PC-3 (cell line): ENCODE measurements around the gene NALCN. TPM values are rescaled to one million over a fixed set of nuclear protein-coding genes. Genes with fewer than 3 reads are reported as not detected.

Experiments used
- ATAC-seq: fragments of 200-7000 bp; cut with Tn5 transposase; 2 replicates; pipeline ENCODE4 v1.9.1; 2020; ENCODE audit warnings: mild to moderate bottlenecking, moderate library complexity
- BruUV-seq: library from RNA; stranded (reverse); fragments of 400-500 nt; replicated peaks from 2 replicates; lab custom pipeline; 2021; lab: Mats Ljungman, UMichigan
- CTCF ChIA-PET: fragments of 300-600 bp; sonication (Branson Sonifier 250); formaldehyde crosslinking; loops from one replicate; lab custom pipeline; 2022; ENCODE audit warnings: antibody characterized with exemption; lab: Charles Lee
- POLR2A ChIA-PET: fragments of 300-600 bp; sonication (Branson Sonifier 250); formaldehyde crosslinking; loops from one replicate; lab custom pipeline; 2022; ENCODE audit warnings: antibody characterized with exemption; ENCODE audit not compliant: unreplicated experiment; lab: Charles Lee
- DNase-seq: peaks from one replicate; pipeline ENCODE4 v3.0.0-alpha.2; 2015
- H2AFZ ChIP-seq: fragments of 300-600 bp; sonication (generic); 2 replicates; pipeline ENCODE4 v1.6.0; 2016; ENCODE audit warnings: antibody characterized with exemption, low read length
- H3F3A ChIP-seq: fragments of 300-600 bp; sonication (generic); one replicate; pipeline ENCODE4 v1.6.0; 2017; ENCODE audit warnings: antibody characterized with exemption, low read length, control low read depth, mild to moderate bottlenecking; ENCODE audit not compliant: unreplicated experiment
- H3K27ac ChIP-seq: fragments of 300-600 bp; sonication (generic); 2 replicates; pipeline ENCODE4 v1.5.1; 2016; ENCODE audit warnings: mild to moderate bottlenecking, low read length
- H3K27me3 ChIP-seq: fragments of 300-600 bp; sonication (generic); 2 replicates; pipeline ENCODE4 v1.6.1; 2016; ENCODE audit warnings: low read length, mixed read lengths
- H3K36me3 ChIP-seq: fragments of 300-600 bp; sonication (generic); 2 replicates; pipeline ENCODE4 v1.6.1; 2016; ENCODE audit warnings: low read depth, mixed run types, low read length, mixed read lengths
- H3K4me1 ChIP-seq: fragments of 300-600 bp; sonication (generic); 2 replicates; pipeline ENCODE4 v1.5.1; 2016; ENCODE audit warnings: low read length; ENCODE audit not compliant: insufficient read depth
- H3K4me2 ChIP-seq: fragments of 300-600 bp; sonication (generic); 2 replicates; pipeline ENCODE4 v1.6.0; 2016; ENCODE audit warnings: low read length
- H3K4me3 ChIP-seq: fragments of 300-600 bp; sonication (generic); 2 replicates; pipeline ENCODE4 v1.5.1; 2016; ENCODE audit warnings: mild to moderate bottlenecking, low read length, mixed read lengths
- H3K79me2 ChIP-seq: fragments of 300-600 bp; sonication (generic); 2 replicates; pipeline ENCODE4 v1.6.1; 2017; ENCODE audit warnings: low read length, mixed read lengths
- H3K9ac ChIP-seq: fragments of 300-600 bp; sonication (generic); 2 replicates; pipeline ENCODE4 v1.6.0; 2016; ENCODE audit warnings: mild to moderate bottlenecking, low read length
- H3K9me2 ChIP-seq: fragments of 300-600 bp; sonication (generic); replicated peaks from 2 replicates; pipeline ENCODE4 v1.6.1; 2016; ENCODE audit warnings: mixed run types, low read length, mixed read lengths
- H3K9me3 ChIP-seq: fragments of 300-600 bp; sonication (generic); 2 replicates; pipeline ENCODE4 v1.6.1; 2016; ENCODE audit warnings: low read length, mixed read lengths
- H4K20me1 ChIP-seq: fragments of 300-600 bp; sonication (generic); 2 replicates; pipeline ENCODE4 v1.6.1; 2016; ENCODE audit warnings: low read length, mixed read lengths
- EZH2 ChIP-seq: fragments of 300-600 bp; sonication (generic); IDR thresholded peaks from one replicate; pipeline ENCODE4 v1.6.1; 2017; ENCODE audit warnings: antibody characterized with exemption, mild to moderate bottlenecking, low read length; ENCODE audit not compliant: unreplicated experiment
- EZH2phosphoT487 ChIP-seq: fragments of 300-600 bp; sonication (generic); IDR thresholded peaks from 2 replicates; pipeline ENCODE4 v1.6.1; 2018; ENCODE audit warnings: mild to moderate bottlenecking, antibody characterized with exemption, low read length, borderline replicate concordance
- intact Hi-C: fragments of 100-400 bp; cut with micrococcal nuclease; formaldehyde crosslinking; loops from 2 replicates; pipeline ENCODE4 v1.9.0; 2023
- total RNA-seq: library from RNA; depleted of rRNA; stranded (reverse); fragments of >200 nt; gene quantifications from 2 replicates; pipeline ENCODE4 v1.2.3, GENCODE V29; 2014
- TF ChIP-seq, protein P1 (sequence below): fragments of 300-600 bp; sonication (generic); conservative IDR thresholded peaks from 2 replicates; pipeline ENCODE4 v1.5.1; 2017; ENCODE audit warnings: antibody characterized with exemption, low read depth, mild to moderate bottlenecking, low read length

Gene NALCN
- total RNA-seq, 1 experiment from 2014 or later = 11.8 TPM

DNA sequence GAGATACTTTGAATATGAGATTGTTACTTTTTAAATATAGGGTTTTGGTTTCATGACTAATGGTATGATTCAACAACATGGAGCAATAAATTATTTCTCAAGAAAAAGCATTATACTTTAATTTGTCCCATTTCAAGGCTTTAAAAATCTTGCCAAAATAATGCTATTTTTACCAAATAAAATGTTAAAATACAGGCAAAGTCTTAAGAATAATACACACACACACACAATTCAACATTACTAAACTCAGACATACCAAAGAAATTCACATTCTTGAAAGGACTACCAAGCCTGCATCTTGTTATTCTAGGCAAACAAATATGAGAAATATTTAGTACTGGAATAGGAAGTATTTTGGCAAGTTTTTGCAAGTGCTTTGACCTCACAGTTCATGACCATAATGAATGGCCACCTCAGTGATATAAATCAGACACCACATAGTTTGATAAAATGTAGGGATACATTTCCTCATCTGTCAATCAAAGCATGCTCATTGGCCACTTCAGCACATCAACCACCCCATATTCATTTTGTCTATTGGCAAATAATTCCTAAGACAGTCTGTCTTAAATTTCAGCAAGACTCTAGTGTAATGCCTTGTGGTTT is 107.2 kb downstream of the NALCN start:
- POLR2A ChIA-PET = no interaction called here
- no peak overlapping the region for H3K4me3 ChIP-seq
- H3K9me2 ChIP-seq = 0 out of 2 replicates have a peak, but pooled peaks cover 5% of the 10 kb centered on the region
- H3K27me3 ChIP-seq = no peaks in the 10 kb centered on the region
- H3K27ac ChIP-seq = peak overlapping the region; percentile 52
- peak; percentile 33 for DNase-seq
- no peak overlapping the region for H3K9ac ChIP-seq
- TF ChIP-seq EZH2phosphoT487 = no peak
- TF ChIP-seq EZH2 = no peak
- peaks cover 21% of the 10 kb centered on the region for H3K4me1 ChIP-seq
- intact Hi-C loops = no loop called here
- no TSS peak for BruUV-seq
- CTCF ChIA-PET = no interaction called here
- H3K9me3 ChIP-seq = no peaks in the 10 kb centered on the region
- peaks cover 4% of the 10 kb centered on the region for H3F3A ChIP-seq
- peak; percentile 70 for ATAC-seq
- H3K4me2 ChIP-seq = peak overlapping the region; percentile 39
- no peaks in the 10 kb centered on the region for H3K79me2 ChIP-seq
- no peak overlapping the region for H2AFZ ChIP-seq
- H3K36me3 ChIP-seq = no peaks in the 10 kb centered on the region
- no peaks in the 10 kb centered on the region for H4K20me1 ChIP-seq

DNA sequence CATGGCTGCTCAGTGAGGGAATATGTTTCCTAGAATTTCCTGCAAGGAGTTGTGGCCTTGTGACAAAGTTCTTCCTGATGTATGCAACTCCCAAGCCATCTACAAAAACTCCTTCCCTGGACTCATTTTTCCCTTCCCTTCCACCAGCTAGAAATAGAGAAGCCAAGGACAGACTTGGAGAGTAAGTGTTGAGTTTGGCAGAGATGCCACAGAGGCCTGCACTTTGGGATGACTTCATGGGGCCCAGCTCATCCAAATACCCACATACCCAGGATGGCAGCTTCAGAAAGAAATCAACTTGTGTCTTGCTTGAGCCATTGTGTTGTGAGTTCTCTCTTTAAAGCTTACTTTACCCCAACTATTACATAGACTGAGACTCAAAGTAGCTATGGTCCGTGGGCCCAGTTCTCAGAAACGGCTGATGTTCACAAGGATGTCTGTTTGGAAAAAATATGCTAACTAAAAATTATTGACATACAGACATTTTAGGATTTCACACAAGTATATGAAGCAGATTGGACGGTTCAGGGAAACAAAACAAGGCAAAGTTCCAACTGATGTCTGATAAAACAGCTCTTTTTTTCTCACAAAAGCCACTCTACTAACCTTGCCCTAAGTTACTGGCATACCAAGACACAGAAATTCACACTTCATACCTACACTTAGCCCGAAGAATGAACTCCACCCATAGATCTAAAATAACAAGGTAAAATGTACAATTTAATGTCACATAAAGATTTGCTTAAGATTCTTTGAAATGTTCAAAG is 107.9 kb downstream of the NALCN start:
- intact Hi-C loops = no loop called here
- no peak for DNase-seq
- ChIA-PET CTCF (no interaction called here), POLR2A (interaction anchor here (0.6 kb wide), 1 partner anchor 24 kb away, joined by 5 read pairs; no protein-coding TSS in a partner anchor)
- Histone ChIP-seq H3K4me2 (peak overlapping the region; percentile 39), H3K27ac (peak overlapping the region; percentile 52), H3K9ac (no peak overlapping the region), H3K9me2 (0 out of 2 replicates have a peak, but pooled peaks cover 5% of the 10 kb centered on the region), H2AFZ (no peak overlapping the region), H3K36me3 (no peaks in the 10 kb centered on the region), H3K4me1 (peaks cover 21% of the 10 kb centered on the region), H4K20me1 (no peaks in the 10 kb centered on the region), H3F3A (peaks cover 4% of the 10 kb centered on the region), H3K27me3 (no peaks in the 10 kb centered on the region), H3K9me3 (no peaks in the 10 kb centered on the region), H3K4me3 (no peak overlapping the region), H3K79me2 (no peaks in the 10 kb centered on the region)
- ATAC-seq = no peak
- BruUV-seq = no TSS peak
- TF ChIP-seq, protein P1, sequence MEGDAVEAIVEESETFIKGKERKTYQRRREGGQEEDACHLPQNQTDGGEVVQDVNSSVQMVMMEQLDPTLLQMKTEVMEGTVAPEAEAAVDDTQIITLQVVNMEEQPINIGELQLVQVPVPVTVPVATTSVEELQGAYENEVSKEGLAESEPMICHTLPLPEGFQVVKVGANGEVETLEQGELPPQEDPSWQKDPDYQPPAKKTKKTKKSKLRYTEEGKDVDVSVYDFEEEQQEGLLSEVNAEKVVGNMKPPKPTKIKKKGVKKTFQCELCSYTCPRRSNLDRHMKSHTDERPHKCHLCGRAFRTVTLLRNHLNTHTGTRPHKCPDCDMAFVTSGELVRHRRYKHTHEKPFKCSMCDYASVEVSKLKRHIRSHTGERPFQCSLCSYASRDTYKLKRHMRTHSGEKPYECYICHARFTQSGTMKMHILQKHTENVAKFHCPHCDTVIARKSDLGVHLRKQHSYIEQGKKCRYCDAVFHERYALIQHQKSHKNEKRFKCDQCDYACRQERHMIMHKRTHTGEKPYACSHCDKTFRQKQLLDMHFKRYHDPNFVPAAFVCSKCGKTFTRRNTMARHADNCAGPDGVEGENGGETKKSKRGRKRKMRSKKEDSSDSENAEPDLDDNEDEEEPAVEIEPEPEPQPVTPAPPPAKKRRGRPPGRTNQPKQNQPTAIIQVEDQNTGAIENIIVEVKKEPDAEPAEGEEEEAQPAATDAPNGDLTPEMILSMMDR = no peak
- TF ChIP-seq EZH2phosphoT487 = no peak
- TF ChIP-seq EZH2 = no peak

DNA sequence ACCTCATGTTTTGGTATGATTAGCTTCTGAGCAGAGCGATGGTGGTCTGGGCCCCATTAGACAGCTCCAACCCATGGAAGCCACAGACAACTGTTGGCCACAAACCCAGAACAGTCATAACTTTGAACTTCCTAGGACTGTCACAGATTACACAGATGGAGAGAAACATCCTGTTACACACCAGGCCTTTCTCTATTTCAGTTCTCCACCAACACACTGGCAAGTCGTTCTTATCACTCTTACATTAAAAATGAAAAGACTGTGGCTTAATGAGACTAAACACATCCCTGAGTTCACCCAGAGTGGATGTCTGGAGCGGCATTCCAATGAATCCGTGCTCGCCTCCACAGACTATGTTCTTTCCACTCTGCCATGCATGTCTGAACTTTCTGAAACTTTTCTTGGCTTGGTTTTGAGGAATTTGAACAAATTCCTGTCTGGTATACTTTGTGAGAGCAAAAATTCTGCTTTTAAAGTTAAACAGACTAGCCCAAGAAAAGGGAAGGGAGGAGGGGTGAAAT is 109.1 kb downstream of the NALCN start:
- 0 out of 2 replicates have a peak, but pooled peaks cover 5% of the 10 kb centered on the region for H3K9me2 ChIP-seq
- no peaks in the 10 kb centered on the region for H3K36me3 ChIP-seq
- no peaks in the 10 kb centered on the region for H3K79me2 ChIP-seq
- intact Hi-C loops = no loop called here
- ATAC-seq (no peak), DNase-seq (no peak)
- ChIA-PET CTCF (no interaction called here), POLR2A (no interaction called here)
- H3K4me2 ChIP-seq = no peak overlapping the region
- peaks cover 21% of the 10 kb centered on the region for H3K4me1 ChIP-seq
- no peaks in the 10 kb centered on the region for H3K27me3 ChIP-seq
- no peak for TF ChIP-seq EZH2phosphoT487
- TF ChIP-seq, protein P1 = no peak
- no peak for TF ChIP-seq EZH2
- H2AFZ ChIP-seq = no peak overlapping the region
- H3K9me3 ChIP-seq = no peaks in the 10 kb centered on the region
- no peak overlapping the region for H3K9ac ChIP-seq
- H3K27ac ChIP-seq = no peak overlapping the region
- BruUV-seq = no TSS peak
- H3K4me3 ChIP-seq = no peak overlapping the region
- peaks cover 4% of the 10 kb centered on the region for H3F3A ChIP-seq
- H4K20me1 ChIP-seq = no peaks in the 10 kb centered on the region
